ENCODE data around the gene STK24.

The STK24 gene

GRCh38 chr13:98504371-98504963 is 72.4 kb downstream of the STK24 start:
- Histone ChIP-seq H3K27ac (peak overlapping the region; percentile 39), H3K4me3 (ENCODE audit: low read depth, low read length) (no peak overlapping the region), H3K27me3 (replicated peaks) (no peaks in the 10 kb centered on the region), H3K36me3 (replicated peaks) (no peaks in the 10 kb centered on the region)
- in situ Hi-C loops (cut with HindIII; ENCODE audit: low pct_ligation_motif_present, low sequenced_read_pairs), result no loop called here
- DNase-seq, result no peak
- TF ChIP-seq, protein P1, sequence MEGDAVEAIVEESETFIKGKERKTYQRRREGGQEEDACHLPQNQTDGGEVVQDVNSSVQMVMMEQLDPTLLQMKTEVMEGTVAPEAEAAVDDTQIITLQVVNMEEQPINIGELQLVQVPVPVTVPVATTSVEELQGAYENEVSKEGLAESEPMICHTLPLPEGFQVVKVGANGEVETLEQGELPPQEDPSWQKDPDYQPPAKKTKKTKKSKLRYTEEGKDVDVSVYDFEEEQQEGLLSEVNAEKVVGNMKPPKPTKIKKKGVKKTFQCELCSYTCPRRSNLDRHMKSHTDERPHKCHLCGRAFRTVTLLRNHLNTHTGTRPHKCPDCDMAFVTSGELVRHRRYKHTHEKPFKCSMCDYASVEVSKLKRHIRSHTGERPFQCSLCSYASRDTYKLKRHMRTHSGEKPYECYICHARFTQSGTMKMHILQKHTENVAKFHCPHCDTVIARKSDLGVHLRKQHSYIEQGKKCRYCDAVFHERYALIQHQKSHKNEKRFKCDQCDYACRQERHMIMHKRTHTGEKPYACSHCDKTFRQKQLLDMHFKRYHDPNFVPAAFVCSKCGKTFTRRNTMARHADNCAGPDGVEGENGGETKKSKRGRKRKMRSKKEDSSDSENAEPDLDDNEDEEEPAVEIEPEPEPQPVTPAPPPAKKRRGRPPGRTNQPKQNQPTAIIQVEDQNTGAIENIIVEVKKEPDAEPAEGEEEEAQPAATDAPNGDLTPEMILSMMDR (IDR thresholded peaks at IDR 0.05; ENCODE audit: low read depth, low read length, missing control alignments), result no peak

- Histone ChIP-seq H3K27me3 (replicated peaks) (no peaks in the 10 kb centered on the region), H3K36me3 (replicated peaks) (no peaks in the 10 kb centered on the region), H3K27ac (peak overlapping the region; percentile 39), H3K4me3 (ENCODE audit: low read depth, low read length) (no peak overlapping the region)
- TF ChIP-seq, protein P1 (IDR thresholded peaks at IDR 0.05; ENCODE audit: low read depth, low read length, missing control alignments), result no peak
- in situ Hi-C loops (cut with HindIII; ENCODE audit: low pct_ligation_motif_present, low sequenced_read_pairs), result no loop called here
- no peak for DNase-seq
These were observed 72.9 kb downstream of the STK24 start for GRCh38 chr13:98504029-98504351.

- no peak overlapping the region for H3K4me3 ChIP-seq (ENCODE audit: low read depth, low read length)
- no peaks in the 10 kb centered on the region for H3K27me3 ChIP-seq (replicated peaks)
- DNase-seq, result no peak
- no peaks in the 10 kb centered on the region for H3K36me3 ChIP-seq (replicated peaks)
- in situ Hi-C loops (cut with HindIII; ENCODE audit: low pct_ligation_motif_present, low sequenced_read_pairs), result no loop called here
- TF ChIP-seq, protein P1 (IDR thresholded peaks at IDR 0.05; ENCODE audit: low read depth, low read length, missing control alignments), result no peak
- peak overlapping the region; percentile 39 for H3K27ac ChIP-seq
These were observed 73.5 kb downstream of the STK24 start for GRCh38 chr13:98503175-98504028.

- no peaks in the 10 kb centered on the region for H3K36me3 ChIP-seq (replicated peaks)
- TF ChIP-seq, protein P1 (IDR thresholded peaks at IDR 0.05; ENCODE audit: low read depth, low read length, missing control alignments), result no peak
These were observed 75.9 kb downstream of the STK24 start for GRCh38 chr13:98500963-98501421.

DNA sequence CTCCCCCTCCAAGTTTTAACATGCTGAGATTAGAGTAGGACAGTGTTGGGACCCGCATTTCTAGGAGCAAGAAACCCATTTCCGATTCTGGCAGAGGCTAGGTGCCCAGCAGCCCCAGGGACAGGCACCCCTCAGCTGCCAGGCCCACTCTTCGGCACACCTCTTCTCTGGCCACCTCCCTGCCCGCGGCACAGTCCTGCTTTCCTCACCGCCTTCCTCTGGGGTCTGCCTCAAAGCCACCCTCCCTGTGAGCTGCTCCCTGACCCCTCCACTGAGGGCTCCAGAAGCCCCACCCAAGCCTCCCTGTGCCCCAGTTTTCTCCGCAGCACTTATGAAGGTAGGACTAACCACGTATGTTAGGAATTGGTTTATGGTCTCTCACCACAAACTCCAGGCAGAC is 79.9 kb downstream of the STK24 start:
- TF ChIP-seq, protein P1 (IDR thresholded peaks at IDR 0.05; ENCODE audit: low read depth, low read length, missing control alignments), result no peak
- H3K27ac ChIP-seq, result no peak overlapping the region
- no peaks in the 10 kb centered on the region for H3K36me3 ChIP-seq (replicated peaks)
- DNase-seq, result no peak
- no peaks in the 10 kb centered on the region for H3K27me3 ChIP-seq (replicated peaks)
- in situ Hi-C loops (cut with HindIII; ENCODE audit: low pct_ligation_motif_present, low sequenced_read_pairs), result no loop called here
- no peak overlapping the region for H3K4me3 ChIP-seq (ENCODE audit: low read depth, low read length)

More at GRCh38 chr13:98500963-98501421, 75.9 kb downstream of the STK24 start:
- H3K4me3 ChIP-seq (ENCODE audit: low read depth, low read length), result no peak overlapping the region
- H3K27ac ChIP-seq, result no peak overlapping the region
- H3K27me3 ChIP-seq (replicated peaks), result no peaks in the 10 kb centered on the region
- in situ Hi-C loops (cut with HindIII; ENCODE audit: low pct_ligation_motif_present, low sequenced_read_pairs), result no loop called here
- DNase-seq, result no peak
